Measurements from ENCODE around the gene ATP2B3.

- no peak for TF ChIP-seq CTCF (IDR thresholded peaks at IDR 0.05)
- no peak for TF ChIP-seq POLR2A (IDR thresholded peaks at IDR 0.05)
Measured at GRCh38 chrX:153538424-153538823, 21.0 kb downstream of the ATP2B3 start.

Data from heart left ventricle (tissue), 13 donors.